ENCODE data around the gene FKBP1A.

DNA sequence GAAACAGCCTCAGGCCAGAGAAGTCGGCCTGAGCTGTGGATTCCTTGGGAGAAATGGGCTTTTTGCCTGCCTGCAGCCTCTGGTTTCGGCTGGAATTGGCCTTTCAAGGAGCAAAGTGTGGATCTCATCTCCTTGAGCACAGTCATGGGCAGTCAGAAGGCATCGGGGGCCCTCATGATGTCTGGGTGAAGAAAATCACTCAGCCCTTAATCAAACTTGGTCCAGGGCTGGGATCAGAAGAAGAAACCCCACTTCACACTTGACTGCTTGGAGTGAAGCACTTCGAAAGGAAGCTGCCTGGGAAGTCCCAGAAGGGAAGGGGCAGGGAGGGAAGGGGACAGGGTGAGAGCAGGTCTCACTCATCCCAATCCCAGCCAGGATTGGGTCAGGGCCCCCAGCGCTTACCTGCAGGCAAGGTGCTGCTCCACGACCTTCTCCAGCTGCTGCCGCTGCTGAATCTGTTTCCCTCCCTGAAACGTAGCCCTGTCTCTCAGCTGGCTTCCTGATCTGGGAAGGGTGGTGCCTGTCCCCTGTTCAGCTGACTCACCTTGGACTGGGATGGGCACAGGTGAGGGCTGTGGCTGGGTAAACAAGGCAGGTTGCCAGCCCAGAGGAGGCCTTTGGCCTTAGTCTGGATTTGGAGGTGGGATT, 64.0 kb downstream of the FKBP1A start, which contains the start of gene SDCBP2:
- no peak for TF ChIP-seq CTCF (IDR thresholded peaks at IDR 0.05)
- TF ChIP-seq FOXM1 (IDR thresholded peaks at IDR 0.05; ENCODE audit: low read depth), result no peak
- no peak for TF ChIP-seq JUND (IDR thresholded peaks at IDR 0.05)
- TF ChIP-seq RCOR1 (IDR thresholded peaks at IDR 0.05; ENCODE audit: low read length), result no peak
- no peak for TF ChIP-seq RXRA (IDR thresholded peaks at IDR 0.05; ENCODE audit: borderline replicate concordance, low read depth)
- no peak for TF ChIP-seq GABPA (IDR thresholded peaks at IDR 0.05; ENCODE audit: low read depth)
- no peak for TF ChIP-seq TCF12 (IDR thresholded peaks at IDR 0.05)
- TF ChIP-seq POLR2AphosphoS5 (IDR thresholded peaks at IDR 0.05; ENCODE audit: low read depth, low read length), result no peak
- TF ChIP-seq ZBTB33 (IDR thresholded peaks at IDR 0.05; ENCODE audit: borderline replicate concordance, low read depth), result no peak
- no peak for TF ChIP-seq TAF1 (IDR thresholded peaks at IDR 0.05; ENCODE audit: borderline replicate concordance, low read depth, low read length)

Data from SK-N-SH (cell line).